NCI-H748 treated with DMSO at 0.1 percent for 48 hours (cell line): ENCODE measurements around the gene NDUFA7.
"Not testable (repeated sequence)": the region's sequence is repeated elsewhere in the genome, so short reads cannot be mapped to it uniquely, and the experiment has no call there.

Experiments
- DNase-seq: peaks from one replicate; lab custom pipeline; 2025; lab: John Stamatoyannopoulos, UW

The NDUFA7 gene

DNA sequence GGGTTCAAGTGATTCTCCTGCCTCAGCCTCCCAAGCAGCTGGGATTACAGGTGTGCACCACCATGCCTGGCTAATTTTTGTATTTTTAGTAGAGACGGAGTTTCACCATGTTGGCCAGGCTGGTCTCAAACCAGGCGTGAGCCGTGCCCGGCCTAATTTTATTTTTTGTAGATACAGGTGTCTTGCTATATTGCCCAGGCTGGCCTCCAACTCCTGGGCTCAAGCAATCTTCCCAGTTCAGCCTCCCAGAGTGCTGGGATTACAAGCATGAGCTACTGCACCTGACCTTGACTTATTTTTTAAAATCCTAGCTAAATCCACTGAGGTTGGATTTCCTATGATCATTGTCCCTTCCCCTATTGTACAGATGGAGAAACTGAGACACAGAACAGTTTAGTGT is 20.3 kb upstream of the NDUFA7 start:
- DNase-seq, result not testable (repeated sequence)

DNA sequence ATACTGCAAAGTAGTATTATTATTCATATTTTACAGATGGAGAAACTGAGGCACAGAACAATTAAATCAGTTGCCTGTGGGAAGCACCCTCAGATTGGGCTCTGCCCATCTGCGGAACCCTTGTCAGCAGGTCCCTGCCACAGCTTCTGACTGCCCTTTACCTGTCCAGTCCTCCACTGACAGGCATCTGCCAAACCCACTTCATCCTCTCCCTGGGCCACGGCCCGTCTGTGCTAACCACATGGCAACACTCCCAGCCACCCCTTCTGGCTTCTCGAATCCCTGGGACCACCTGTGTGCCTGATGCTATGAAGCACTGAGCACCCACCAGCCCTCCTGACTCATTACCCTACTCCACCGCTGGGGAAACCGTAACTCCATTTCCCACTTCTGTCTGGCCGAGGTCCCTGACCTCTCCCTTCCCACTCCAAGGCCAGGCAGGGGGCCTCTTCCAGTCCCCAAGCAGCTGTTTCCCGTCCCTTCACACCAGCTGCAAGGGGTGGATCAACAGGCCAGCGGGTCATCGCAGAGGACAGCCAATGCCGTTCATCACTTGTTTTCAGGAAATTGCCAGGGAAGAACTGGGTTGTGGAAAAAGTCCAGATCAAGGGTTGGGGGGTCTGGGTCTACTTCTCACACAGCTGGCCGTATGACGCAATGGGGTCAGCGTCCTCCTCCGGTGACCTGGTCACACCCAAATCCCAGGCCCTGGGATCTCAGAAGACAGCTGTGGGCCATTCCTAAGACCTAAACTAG is 19.3 kb upstream of the NDUFA7 start:
- DNase-seq, result no peak

DNA sequence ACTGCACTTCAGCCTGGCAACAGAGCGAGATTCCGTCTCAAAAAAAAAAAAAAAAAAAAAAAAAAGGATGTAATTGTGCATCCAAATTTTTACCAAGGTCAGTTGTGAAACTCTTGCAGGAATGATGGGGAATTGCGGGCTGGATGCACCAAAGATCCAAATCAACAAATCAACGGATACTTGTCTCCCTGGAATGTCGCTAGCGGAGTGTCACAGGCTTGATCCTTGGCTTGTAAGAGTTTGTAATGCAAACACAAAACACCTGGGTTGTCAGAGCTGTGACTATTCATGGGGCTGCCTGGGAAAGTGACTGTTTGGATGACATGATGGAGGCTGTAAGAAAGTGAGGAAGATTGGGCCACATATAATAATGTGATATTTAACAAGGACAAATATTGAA is 17.7 kb upstream of the NDUFA7 start:
- no peak for DNase-seq

DNA sequence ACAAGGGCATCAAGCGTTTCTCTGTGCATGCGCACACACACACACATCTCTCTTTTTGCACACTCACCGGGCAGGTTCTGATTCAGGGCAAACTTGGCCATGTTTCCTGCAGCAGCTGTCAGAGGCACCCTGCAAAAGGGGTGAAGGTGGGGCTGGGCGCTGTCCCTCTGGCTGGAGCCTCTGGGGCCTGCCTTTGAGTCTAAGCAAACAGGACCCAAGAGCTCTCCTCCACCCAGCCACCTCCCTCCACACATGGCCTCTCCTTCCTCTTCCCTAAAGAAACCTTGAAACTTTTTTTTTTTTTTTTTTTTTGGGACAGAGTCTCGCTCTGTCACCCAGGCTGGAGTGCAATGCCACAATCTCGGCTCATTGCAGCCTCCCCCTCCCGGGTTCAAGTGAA is 16.6 kb upstream of the NDUFA7 start:
- DNase-seq, result no peak

DNA sequence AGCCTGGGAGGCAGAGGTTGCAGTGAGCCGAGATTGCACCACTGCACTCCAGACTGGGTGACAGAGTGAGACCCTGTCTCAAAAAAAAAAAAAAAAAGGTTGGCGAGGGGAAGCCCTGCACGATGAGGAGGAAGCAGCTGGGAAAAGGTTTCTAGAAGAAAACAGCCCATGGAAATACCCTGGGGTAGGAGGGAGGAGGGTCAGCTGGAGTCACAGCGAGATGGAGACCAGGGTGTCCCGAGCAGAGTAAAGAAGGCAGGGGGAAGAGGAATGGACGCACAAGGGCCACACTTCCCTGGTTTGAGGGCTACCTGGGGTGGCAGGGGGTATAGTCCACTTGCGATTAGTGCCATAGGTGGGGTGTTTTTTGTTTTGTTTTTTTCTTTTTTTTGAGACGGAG is 15.5 kb upstream of the NDUFA7 start:
- DNase-seq, result no peak

DNA sequence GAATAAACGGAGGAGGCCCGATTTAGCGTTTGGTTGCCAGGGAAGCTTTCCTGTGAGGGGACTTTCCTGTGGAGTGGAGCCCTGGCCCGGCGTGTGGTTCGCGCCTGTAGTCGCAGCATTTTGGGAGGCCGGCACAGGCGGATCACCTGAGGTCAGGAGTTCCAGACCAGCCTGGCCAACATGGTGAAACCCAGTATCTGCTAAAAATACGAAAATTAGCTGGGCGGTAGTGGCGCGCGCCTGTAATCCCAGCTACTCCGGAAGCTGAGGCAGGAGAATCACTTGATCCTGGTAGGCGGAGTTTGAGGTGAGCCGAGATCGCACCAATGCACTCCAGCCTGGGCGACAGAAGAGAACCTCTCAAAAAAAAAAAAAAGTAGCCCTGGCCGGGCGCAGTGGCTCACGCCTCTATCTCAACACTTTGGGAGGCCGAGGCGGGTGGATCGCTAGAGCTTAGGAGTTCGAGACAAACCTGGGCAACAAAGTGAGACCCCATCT is 14.9 kb upstream of the NDUFA7 start:
- no peak for DNase-seq

DNA sequence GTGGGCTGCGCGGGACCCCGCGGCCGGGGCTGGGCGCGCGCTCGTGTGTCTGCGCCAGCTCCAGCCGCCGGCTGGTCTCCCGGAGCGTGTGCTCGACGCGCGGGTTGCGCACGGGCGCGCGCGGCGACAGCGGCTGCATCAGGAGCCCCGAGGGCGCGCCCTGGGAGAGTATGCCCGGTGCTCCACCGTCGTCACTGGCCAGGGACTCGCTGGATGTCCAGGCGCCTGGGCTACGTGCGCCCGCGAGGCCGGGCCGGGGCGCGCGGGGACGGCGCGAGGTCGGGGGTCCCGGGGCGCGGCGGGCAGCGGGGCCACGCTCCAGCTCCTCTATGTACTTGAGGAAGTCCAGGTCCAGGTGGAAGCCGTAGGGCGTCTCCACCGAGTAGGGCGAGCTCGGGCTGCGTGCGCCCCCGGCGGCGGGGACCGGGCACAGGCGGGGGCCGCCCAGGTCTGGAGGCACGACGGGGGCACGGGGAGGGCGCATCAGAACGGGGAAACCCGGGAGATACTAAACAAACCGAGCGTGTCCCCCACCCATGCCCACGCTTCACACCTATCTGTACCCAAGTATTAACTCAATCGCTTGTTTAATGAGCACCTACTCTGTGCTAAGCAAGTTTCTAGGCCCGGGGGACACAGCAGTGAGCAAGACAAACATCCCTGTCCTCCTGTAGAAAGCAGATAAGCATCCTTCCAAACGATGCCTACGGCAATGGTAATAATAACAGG is 14.3 kb upstream of the NDUFA7 start:
- no peak for DNase-seq

DNA sequence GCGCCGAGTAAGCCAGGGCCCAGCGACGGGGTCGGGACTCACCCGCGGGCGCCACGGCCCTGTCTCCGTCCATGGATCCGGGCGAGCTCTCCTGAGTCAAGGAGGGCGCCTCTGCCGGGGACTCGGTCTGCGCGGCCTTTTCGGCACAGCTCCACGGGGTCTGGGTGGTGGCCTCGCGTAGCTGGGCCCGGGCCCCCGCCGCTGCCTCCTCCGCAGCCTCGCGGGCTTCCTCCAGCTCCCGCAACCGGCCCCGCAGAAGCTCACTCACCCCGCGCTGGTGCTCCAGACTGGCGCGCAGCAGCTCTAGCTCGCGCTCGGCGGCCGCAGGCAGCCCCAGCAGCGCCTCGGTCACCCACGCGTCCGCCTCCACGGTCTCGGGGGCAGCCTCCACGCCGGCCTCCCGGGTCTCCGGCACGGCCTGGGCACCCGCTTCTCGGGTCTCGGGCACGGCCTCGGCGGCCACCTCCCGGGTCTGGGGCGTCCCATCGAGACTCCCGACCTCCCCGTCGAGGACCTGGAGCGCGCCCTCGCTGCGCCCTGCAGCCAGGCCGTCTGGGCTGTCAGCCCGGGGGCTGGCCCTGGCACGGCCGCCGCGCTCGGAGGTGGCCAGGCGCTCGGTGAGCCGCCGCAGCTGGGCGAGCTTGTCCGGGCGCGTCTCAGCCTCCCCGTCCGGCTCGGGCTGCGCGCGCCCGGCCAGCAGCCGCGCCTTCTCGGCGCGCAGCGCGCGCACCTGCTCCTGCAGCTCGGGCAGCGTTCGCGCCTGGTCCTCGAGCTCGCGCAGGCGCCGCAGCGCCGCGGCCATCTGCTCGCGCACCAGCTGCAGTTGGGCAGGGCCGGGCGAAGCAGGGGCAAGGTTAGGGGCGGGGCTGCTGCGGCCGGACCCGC is 13.5 kb upstream of the NDUFA7 start:
- peak; percentile 17 for DNase-seq

DNA sequence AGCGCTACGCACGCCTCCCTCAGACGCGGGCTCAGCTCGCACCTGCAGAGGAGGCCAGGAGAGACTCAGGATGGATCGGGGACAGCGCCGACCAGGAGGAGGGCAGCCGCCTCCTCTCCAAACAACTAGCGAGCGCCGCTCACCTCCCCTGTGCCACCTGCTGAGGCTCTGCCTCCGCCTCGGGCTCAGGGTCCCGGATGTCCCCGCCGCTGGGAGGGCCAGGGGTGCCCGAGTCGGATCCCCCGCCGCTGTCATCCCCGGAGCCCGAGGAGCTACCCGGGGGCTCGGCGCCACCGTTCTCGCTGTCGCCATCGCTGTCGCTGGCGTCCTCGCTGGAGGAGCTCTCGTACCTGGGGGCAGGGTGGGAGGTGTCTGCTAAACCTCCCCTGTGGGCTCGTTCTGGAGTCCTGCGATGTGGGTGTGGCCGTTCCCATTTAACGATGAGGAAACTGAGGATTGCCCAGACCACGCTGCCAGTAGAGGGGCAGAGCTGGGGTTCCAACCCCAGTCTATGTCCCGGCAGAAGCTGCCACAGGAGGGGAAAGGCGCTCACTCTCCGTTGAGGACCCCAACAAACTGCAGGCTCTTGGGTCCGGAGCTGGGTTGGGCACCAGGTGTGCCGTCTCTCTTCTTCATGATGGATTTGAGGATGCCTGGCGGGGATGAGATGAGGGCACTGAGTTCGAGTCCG is 12.7 kb upstream of the NDUFA7 start:
- DNase-seq, result no peak

DNA sequence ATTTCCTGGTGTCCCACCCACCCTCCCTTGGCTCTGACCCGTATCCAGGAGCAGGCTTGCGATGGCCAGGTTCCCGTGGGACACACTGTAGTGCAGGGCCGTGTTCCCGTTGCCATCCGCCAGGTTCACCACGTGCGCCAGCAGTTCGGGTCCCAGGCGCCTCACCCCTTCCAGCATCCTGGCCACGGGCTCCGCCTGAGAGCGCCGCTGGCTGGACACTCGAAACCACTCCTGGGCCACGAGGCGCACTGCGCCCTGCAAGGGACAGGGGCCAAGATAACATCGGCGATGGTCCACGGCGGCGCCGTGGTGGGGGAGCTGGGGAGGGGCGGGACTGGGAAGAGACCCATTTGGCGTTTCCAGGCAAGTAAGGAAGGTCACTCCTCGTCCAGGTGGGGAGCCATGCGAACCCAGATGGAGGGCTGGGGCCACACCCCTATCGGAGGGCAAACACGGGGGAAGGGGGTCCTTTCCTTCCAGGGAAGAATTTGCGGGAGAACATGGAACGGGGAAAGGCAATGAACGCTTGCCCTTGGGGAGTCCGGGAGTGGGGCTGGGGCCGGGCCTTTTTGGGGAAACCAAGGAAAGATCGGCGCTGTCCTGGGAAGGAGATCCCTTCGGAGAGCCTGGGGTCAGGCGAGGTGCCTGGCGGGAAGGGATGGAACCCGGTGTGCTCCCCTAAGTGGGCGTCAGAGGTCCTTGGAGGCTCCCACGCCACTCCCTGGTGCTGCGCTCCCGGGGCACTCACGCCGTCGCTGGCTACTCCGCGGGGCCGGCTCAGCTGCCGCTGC is 12.0 kb upstream of the NDUFA7 start:
- no peak for DNase-seq

DNA sequence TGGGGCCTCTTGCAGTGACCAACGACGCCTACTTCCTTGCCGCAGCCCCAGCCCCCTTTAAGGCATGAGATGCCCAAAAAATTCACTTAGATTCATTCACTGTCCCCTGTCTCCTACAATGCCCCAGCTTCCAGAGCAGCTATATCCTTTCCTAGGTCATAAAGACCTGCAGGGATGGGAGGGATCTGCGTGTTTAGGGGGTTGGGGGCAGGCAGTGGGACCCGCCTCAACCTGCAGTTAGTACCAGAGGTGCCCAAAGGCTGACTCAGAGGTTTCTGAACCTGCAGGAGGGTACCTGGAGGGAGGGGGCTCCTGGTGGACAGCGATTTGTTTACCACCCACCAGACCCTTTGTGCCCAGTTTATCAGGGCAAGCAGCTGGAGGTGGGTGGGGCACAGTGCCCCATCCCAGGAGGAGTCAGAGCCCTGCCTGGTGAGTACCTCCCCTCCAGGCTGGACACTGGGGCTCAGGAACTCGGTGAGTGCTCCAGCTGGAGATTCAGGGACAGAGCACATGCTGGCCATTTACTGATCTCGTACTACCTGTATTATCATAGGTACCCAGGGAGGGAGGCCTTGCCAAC is 10.2 kb upstream of the NDUFA7 start:
- no peak for DNase-seq

DNA sequence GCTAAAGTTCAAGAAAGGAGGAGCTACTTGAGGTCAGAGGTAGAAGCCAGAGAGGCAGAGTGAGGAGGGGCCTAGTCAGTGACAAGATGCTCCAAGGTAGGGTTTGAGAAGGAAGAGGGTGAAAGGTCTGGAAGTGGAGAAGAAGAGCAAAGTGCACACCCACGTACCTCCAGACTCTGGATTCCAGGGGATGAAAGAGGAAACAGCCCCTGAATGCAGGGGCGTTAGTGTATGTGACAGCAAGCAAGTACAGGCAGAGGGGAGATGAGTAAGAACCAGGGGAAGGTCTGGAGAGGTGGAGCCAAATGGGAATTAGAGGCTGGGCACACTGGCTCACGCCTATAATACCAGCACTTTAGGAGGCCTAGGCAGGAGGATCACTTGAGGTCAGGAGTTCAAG is 8.8 kb upstream of the NDUFA7 start:
- DNase-seq, result no peak

DNA sequence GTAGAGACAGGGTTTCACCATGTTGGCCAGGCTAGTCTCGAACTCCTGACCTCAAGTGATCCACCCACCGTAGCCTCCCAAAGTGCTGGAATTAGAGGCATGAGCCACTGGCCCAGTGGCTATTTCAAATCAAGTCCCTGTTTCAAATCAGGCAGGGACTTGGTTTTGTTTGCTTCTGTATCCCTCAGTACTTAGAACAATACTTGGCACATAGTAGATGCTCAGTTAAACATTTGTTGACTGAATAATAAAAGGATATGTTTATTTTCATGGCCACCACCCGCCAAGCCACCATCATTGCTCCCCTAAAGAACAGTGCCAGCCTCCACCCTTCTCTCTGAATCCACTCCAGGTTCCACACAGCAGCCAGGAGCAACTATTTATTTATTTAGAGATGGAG is 4.3 kb upstream of the NDUFA7 start:
- DNase-seq, result no peak

DNA sequence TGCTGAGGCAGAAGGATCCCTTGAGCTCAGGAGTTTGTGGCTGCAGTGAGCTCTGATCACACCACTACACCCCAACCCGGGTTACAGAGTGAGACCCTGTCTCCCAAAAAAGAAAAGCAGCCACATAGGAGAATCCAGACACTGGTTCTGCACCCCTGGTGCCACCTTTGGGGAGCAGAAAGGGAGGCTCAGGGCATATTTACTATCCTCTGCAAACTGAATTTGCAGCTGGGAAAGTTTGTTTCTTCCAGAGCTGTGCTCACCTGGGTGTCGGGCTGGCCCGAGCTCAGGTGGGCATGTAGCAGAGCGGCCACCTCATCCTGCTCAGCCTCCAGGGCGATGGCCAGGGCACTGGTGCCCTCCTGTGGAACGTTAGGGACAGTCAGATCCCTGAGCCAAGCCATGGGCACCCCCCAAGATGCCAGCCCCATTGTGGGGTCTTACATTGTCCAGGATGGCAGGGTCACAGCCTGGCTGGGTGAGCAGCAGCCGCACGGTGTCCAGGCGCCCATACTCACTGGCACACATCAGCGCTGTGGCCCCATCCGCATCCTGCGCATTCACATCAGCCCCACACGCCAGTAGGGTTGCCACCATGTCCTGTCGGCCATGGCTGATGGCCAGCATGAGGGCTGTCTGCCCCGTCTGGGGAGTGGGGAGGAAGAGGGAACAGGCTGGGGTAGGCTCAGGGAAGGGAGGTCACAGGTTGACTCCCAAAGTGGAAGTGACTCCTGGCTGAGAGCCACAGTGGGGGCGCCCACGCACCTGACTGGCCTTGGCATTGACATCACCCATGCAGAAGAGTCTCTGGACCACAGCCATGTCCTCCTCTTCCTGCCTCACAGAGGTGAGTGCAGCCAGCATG is 3.2 kb upstream of the NDUFA7 start:
- DNase-seq, result no peak

DNA sequence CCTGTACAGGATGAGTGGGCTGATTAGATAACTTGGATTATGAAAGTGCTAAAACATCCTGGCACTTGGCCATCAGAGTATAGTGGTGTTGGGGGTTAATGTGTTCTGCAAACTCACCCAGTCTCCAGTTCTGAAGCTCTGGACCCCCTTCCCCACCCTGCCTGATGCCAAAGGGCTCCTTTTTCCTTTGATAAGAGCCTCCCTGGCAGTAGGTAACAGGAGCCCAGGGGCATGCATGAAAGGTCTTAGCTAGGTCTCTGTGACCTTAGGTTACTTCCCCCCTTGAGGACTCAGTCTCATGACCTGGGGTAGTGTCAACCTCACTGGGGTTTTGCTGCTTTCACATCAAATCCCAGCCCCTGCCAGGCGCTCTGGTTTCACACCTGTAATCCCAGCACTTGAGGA is 2.6 kb upstream of the NDUFA7 start:
- no peak for DNase-seq

DNA sequence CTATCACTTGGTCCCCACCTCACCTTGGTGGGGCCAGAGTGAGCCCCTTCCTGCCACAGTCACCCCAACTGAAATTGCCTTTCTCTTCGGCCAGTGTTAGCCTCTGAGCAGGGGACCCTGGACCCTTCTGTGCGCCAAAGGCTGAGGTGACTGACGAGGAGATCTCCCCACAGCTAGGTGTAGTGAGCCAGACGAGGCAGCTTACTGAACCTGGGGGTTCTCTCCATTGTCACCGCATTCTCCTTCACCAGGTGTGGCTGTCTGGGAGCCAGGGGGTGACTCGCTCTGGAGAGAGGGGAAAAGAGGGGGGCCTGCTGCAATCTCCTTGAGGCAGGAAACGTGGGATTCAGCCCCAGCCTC is 1.4 kb upstream of the NDUFA7 start:
- no peak for DNase-seq

DNA sequence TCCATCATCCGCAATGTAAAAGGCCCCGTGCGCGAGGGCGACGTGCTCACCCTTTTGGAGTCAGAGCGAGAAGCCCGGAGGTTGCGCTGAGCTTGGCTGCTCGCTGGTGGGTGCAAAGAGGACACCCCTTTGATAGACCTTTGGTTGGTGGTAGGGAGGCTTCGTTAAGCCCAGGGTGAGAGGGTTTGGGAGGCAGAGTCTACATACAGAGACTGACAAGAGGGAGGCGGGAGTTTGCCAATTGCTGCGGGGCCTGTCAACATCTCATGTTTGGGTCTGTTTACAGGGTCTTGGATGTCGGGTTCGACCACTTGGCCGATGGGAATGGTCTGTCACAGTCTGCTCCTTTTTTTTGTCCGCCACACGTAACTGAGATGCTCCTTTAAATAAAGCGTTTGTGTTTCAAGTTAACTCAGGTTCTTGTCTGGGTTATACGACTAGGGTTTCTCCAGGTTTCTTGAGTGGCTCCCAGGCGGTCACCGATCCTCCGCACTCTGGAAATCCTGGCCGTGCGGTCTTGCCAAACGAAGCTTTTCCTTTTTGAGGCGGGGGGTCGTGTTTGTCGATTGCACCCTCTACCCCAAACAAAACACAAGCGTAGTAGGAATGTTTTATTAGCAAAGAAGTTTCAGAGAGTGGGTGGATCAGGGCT is 937 bp upstream of the NDUFA7 start:
- no peak for DNase-seq

DNA sequence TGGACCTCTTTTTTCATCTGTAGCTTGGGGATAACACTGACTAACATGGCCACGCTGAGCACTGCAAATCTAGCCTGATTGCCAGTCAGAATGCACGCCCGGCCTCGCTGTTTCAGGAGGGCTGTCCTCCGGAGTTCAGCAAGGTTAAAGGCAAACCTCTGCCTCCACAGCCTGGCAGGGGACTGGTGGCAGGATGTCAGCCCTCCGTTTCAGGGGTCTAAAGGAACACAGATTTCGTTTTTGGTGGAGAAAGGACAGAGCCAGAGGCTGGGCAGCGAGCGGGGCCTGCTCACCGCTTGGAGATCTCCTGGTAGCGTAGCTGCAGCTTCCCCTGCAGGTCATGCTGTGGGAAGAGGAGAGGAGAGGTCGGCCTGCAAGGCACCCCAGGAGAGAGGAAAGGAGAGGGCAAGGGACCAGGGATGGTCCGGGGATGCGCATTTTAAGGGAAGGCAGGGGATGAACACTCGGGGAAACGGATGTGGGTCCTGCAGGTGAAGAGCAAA is 560 bp downstream of the NDUFA7 start:
- DNase-seq, result no peak
